HFF-Myc (cell line): Measurements from ENCODE around the gene SLC1A7.

Experiments used
- DNase-seq: peaks from one replicate; pipeline ENCODE4 v3.0.0-alpha.2; 2011; ENCODE audit warnings: low read depth; ENCODE audit errors: extremely low read depth
- H3K4me3 ChIP-seq: replicated peaks from 2 replicates; pipeline ENCODE4 v1.5.1; 2011; ENCODE audit warnings: low read depth, mild to moderate bottlenecking, control low read depth, low read length
- TF ChIP-seq, protein P1 (sequence below): IDR thresholded peaks from 2 replicates; pipeline ENCODE4 v1.5.1; 2012; ENCODE audit warnings: mild to moderate bottlenecking, low read depth, low read length, control low read depth; ENCODE audit errors: missing control alignments

SLC1A7 gene

DNA sequence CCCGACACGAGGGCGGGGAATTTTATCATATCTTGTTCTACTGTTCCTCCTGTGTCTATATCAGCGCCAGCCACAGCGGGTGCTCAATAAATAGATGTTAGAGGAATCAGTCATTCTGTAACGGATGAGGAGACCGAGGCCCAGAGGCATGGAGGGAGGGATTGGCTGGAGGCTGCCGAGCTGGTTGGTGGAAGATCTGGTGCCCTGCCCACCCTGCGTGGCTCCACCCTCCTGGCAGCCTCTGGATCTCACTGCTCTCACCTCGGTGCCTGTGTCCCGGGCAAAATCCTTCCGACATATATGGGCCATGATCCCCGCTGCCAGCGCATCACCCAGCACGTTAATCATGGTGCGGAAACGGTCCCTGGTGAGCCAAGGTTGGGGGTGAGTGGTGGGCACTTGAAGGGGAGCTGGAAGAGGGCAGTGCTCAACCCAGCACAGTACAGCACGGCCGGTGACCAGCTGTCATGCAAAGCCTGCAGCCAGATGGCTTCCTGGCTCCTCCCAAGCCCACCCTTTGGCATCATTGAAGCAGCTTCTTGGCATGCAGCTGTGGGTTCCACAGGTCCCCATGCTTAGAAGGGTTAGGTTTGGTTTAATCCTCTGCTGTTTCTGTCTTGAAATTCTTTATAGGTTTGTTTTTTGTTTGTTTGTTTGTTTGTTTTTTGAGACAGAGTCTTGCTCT, 53.7 kb downstream of the SLC1A7 start:
- no peak for DNase-seq
- TF ChIP-seq, protein P1, sequence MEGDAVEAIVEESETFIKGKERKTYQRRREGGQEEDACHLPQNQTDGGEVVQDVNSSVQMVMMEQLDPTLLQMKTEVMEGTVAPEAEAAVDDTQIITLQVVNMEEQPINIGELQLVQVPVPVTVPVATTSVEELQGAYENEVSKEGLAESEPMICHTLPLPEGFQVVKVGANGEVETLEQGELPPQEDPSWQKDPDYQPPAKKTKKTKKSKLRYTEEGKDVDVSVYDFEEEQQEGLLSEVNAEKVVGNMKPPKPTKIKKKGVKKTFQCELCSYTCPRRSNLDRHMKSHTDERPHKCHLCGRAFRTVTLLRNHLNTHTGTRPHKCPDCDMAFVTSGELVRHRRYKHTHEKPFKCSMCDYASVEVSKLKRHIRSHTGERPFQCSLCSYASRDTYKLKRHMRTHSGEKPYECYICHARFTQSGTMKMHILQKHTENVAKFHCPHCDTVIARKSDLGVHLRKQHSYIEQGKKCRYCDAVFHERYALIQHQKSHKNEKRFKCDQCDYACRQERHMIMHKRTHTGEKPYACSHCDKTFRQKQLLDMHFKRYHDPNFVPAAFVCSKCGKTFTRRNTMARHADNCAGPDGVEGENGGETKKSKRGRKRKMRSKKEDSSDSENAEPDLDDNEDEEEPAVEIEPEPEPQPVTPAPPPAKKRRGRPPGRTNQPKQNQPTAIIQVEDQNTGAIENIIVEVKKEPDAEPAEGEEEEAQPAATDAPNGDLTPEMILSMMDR, result no peak
- H3K4me3 ChIP-seq, result no peak overlapping the region

DNA sequence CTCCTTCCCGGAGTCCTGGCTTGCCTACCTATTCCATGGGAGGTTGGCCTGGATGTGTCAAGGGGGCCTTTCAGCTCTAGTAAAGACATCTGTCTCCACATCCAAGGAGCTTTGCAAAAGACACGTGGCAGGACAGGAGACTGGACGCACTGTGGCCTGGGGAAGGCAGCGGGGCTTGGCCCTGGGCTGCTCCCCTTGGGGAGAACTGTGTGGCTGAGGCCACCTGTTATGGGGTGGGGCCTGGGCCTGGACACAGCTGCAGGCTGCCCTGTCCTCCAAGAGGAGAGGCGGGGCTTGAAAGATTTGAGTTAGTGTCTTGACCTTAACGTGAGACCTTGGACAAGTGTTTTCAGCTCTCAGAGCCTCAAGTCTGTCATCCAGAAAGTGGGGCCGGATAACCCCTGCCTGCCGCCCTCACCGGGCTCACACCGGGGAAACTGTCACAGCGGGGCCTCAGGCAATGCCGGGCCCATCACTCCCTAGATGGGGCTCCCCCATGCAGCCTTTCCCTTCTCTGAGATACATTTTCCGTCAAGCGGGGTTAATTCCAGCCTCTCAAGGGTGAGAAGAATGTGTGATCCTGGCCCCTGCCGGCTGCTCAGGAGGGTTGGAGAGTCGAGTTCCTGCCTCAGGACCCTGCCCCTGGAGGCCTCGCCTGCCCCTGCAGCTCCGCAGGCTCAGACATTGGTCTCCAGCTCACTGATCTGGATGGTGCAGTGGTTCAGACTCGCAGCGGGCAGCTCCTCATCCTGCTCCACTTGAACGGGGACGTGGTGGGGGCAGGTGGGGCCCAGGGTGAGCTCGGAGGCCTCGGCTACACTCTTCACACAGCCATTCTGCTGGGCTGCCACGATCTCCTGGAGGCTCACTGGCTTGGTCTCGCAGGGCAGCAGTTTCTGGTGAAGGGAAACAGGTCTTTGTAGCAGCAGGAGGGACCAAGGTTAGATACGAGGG, 54.8 kb downstream of the SLC1A7 start:
- no peak for DNase-seq
- no peak overlapping the region for H3K4me3 ChIP-seq
- TF ChIP-seq, protein P1, result no peak

DNA sequence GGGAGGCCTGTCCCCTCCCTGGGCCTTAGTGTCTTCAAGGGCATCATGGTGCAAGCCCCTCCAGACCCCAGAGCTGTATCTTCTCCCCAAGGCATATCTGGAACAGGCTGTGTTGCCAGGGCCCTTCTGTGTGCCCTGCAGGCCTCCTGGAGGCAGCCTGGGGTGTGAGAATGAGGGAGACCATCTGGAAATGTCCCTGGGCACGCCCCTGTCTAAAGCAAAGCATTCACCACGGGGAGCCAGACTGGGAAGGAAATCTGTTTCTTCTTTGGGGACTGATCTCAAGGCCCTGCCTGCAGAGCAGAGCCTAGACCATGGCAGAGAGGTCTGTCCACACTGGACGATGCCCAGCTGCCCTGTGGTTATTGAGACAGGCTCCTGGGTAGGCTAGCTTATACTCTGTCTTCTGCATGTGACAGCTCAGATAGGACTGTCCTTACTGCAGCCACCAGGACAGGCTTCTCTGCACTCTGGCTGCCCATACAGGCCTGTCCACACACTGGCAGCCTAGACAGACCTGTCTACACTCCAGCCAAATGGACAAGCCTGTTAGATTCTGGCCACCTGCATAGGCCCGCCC, 55.9 kb downstream of the SLC1A7 start:
- H3K4me3 ChIP-seq, result no peak overlapping the region
- TF ChIP-seq, protein P1, result no peak
- DNase-seq, result no peak

DNA sequence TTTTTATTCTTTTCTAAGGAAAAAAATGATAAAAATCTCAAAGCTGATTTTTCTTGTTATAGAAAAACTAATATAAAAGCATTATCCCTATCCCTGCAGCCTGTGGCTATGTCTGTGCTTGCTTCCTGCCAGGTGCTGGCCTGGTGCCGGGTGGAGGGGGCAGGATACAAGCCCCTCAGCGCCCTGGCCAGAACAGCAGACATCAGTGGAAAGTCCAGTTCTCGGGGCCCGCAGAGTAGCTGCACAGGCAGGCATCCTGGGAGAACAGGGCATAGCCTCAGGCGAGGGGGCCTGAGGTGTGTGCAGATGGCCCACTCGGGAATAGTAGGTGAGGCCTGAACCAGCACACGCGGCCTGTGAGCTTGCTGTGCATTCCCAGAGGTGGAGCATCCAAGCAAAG, 57.0 kb downstream of the SLC1A7 start:
- TF ChIP-seq, protein P1, result no peak
- no peak overlapping the region for H3K4me3 ChIP-seq
- DNase-seq, result no peak

GRCh38 chr1:53084589-53084971, 57.9 kb downstream of the SLC1A7 start:
- no peak for DNase-seq
- TF ChIP-seq, protein P1, result no peak
- no peak overlapping the region for H3K4me3 ChIP-seq

DNA sequence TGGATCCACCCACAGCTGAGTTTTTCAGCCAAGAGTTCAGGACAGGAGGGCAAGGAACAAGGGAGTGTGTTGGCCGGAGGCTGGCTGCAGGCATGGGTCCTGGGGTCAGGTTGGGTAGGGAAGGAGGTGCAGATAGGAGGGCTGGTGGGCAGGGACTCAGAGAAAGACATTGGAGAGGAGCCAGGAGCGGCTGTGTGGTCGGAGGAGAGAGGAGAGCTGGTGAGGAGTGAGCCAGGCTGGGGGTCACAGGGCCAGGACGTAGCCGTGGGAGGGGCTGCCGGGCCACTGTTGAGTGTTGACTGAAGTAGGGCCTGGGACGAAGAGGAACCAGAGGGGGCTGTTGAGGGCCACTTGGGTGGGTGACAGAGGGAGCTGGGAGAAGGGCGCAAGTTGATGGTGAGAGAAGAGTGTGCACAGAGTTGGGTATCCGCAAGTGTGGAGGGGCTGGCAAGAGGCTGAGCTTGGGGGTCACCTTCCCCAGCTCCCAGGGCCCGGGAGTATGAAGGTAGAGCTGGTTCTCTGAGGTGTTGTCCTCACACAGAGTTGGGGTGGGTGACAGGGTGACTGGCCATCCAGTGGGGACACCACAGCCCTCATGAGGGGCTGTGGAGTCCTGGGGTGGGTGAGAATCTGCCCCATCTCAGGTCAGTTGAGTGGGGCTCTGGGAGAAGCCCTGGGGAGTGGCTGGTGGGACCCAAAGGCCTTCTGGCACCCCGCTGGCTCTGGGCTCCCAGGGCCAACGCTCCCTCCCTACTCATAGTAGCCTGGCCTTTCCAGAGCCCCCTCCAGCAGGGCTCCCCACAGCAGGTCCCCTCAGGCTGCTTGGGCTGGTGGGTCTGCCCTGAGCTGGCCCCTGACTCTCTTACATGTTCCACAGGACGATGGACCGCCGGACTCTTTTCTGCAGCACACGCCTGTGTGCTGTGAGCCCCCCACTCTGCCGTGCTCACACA, 58.5 kb downstream of the SLC1A7 start:
- H3K4me3 ChIP-seq, result no peak overlapping the region
- no peak for DNase-seq
- TF ChIP-seq, protein P1, result no peak
